ENCODE data around the gene OSTC.

Gene OSTC

DNA sequence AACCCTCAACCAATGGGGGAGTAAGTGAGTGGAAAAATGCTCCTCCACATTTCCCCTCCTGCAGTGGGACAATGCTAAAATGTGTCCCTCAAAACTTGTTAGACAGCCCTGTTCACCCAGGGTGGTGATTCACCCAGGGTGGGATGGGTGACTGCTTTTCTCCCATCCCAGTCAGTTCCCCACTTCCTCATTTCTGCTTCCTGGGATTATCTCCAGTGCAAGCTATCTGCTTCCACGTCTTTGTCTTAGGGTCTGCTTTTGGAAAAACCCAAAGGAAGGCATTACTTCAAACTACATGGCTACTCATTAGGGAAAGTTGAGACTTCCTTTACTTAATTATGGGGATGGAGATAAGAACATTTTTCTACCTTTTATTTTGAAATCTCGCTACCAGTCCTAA is 67.0 kb downstream of the OSTC start:
- DNase-seq = no peak
